Right atrium auricular region (tissue), 2 donors: ENCODE measurements around the gene ZNF500. TPM values are rescaled to one million over a fixed set of nuclear protein-coding genes. Genes with fewer than 3 reads are reported as not detected.

ENCODE experiments used
- DNase-seq: peaks from one replicate; pipeline ENCODE4 v3.0.0-alpha.2; 2019; ENCODE audit warnings: low spot score
- H3K27ac ChIP-seq, 2 donors: fragments of 200-600 bp; sonication (generic); 1 replicate in 1 of 2; 2 replicates in 1 of 2; pipeline ENCODE4 v1.5.1; 2016 to 2019
- H3K27me3 ChIP-seq, 2 donors: fragments of 200-600 bp; sonication (generic); one replicate each; pipeline versions ENCODE4 v1.5.1 to v1.6.0; 2017 to 2019
- H3K36me3 ChIP-seq: fragments of 200-600 bp; sonication (generic); one replicate; pipeline ENCODE4 v1.5.1; 2016
- H3K4me1 ChIP-seq, 2 donors: fragments of 200-600 bp; sonication (generic); one replicate each; pipeline versions ENCODE4 v1.5.1 to v1.6.0; 2017 to 2019
- H3K4me3 ChIP-seq, 2 donors: fragments of 200-600 bp; sonication (generic); 1 replicate in 1 of 2; 2 replicates in 1 of 2; pipeline ENCODE4 v1.5.1; 2017 to 2019; ENCODE audit warnings: mild to moderate bottlenecking in 1 of 2, moderate library complexity in 1 of 2
- H3K9me3 ChIP-seq, 2 donors: fragments of 200-600 bp; sonication (generic); one replicate each; pipeline ENCODE4 v1.5.1; 2019
- total RNA-seq, 2 donors: library from RNA; depleted of rRNA; stranded (reverse); fragments of >200 nt; gene quantifications; one replicate each; pipeline ENCODE4 v1.1.0, GENCODE V29; 2016
- TF ChIP-seq, protein P1 (sequence below), 2 donors: fragments of 200-600 bp; sonication (generic); IDR thresholded peaks; one replicate each; pipeline ENCODE4 v1.5.1; 2019; ENCODE audit warnings: antibody characterized with exemption in 2 of 2

Gene ZNF500
- total RNA-seq, 2 donors from 2014 or later, result 4.3 to 7.5 TPM

DNA sequence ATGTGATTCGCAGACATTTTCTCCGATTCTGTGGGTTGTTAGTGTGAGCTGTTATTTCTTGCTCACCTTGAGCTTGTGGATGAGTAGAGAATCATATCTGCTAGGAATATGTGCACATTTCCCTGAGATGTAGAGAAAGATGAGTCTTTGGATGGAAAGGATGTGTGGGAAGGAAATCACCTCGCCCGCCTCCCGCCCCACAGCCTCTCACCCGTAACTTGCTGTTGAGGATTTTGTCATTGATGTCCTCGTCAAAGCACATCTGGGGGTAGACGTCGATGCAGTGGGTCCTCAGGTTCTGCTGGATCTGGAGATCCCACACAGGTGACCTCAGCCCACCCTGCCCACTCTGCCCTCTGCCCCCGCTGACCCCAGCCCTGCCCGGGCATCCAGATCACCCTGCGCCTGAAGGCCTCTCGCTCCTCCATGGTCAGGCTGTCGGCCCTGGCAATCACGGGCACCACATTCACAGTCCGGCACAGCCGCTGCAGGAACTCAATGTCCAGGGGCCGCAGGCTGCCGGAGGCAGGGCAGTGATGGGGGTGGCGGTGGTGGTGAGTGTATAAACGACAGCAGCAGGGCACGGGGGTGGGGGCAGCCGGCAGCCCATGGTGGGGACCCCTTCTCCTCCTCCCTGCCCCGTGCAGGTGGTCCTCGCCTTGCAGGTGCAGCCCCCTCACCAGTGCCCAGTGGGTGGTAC is 16.4 kb upstream of the ZNF500 start:
- no peaks in the 10 kb centered on the region for H3K36me3 ChIP-seq
- TF ChIP-seq, protein P1, sequence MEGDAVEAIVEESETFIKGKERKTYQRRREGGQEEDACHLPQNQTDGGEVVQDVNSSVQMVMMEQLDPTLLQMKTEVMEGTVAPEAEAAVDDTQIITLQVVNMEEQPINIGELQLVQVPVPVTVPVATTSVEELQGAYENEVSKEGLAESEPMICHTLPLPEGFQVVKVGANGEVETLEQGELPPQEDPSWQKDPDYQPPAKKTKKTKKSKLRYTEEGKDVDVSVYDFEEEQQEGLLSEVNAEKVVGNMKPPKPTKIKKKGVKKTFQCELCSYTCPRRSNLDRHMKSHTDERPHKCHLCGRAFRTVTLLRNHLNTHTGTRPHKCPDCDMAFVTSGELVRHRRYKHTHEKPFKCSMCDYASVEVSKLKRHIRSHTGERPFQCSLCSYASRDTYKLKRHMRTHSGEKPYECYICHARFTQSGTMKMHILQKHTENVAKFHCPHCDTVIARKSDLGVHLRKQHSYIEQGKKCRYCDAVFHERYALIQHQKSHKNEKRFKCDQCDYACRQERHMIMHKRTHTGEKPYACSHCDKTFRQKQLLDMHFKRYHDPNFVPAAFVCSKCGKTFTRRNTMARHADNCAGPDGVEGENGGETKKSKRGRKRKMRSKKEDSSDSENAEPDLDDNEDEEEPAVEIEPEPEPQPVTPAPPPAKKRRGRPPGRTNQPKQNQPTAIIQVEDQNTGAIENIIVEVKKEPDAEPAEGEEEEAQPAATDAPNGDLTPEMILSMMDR (IDR thresholded peaks at IDR 0.05), result no peak
- no peak overlapping the region for H3K27ac ChIP-seq
- H3K4me3 ChIP-seq, result no peak overlapping the region
- no peaks in the 10 kb centered on the region for H3K27me3 ChIP-seq
- no peaks in the 10 kb centered on the region for H3K4me1 ChIP-seq
- DNase-seq, result no peak
- no peaks in the 10 kb centered on the region for H3K9me3 ChIP-seq

DNA sequence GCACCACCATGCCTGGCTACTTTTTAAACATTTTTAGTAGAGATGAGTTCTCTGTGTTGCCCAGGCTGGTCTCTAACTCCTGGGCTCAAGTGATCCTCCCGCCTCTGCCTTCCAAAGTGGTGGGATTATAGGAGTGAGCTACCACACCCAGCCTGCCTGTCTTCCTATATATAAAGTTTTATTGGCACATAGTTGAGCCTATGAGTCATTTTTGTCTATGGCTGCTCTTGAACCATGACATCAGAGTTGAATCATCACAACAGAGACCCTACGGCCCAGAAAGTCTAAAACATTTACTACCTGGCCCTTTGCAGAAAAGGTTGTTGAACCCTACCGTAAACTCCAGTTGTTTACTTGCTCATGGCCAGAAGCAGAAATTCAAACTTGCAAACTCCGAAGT is 13.3 kb upstream of the ZNF500 start:
- Histone ChIP-seq H3K9me3 (no peaks in the 10 kb centered on the region), H3K4me1 (no peaks in the 10 kb centered on the region), H3K36me3 (no peaks in the 10 kb centered on the region), H3K27ac (no peak overlapping the region), H3K4me3 (no peak overlapping the region), H3K27me3 (no peaks in the 10 kb centered on the region)
- TF ChIP-seq, protein P1 (IDR thresholded peaks at IDR 0.05), result no peak
- DNase-seq, result no peak

DNA sequence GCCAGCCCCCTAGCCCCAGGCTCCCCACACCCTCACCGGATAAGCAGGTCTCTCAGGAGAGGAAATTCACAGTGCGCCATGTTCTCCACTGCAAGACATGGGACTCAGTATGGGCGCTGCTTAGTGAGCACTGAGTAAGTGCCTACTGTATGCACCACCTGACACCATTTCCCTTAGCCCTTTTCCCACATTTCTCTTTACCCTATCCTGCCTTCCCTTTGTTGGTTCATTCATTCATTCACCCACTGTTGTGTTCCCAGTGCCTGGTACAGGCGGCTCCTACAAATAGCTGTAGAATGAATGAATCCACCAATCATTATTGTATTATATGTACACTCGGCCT is 11.1 kb upstream of the ZNF500 start:
- no peaks in the 10 kb centered on the region for H3K4me1 ChIP-seq
- H3K27ac ChIP-seq, result no peak overlapping the region
- no peaks in the 10 kb centered on the region for H3K27me3 ChIP-seq
- no peak for DNase-seq
- no peak overlapping the region for H3K4me3 ChIP-seq
- H3K9me3 ChIP-seq, result no peaks in the 10 kb centered on the region
- no peaks in the 10 kb centered on the region for H3K36me3 ChIP-seq
- TF ChIP-seq, protein P1 (IDR thresholded peaks at IDR 0.05), result no peak

DNA sequence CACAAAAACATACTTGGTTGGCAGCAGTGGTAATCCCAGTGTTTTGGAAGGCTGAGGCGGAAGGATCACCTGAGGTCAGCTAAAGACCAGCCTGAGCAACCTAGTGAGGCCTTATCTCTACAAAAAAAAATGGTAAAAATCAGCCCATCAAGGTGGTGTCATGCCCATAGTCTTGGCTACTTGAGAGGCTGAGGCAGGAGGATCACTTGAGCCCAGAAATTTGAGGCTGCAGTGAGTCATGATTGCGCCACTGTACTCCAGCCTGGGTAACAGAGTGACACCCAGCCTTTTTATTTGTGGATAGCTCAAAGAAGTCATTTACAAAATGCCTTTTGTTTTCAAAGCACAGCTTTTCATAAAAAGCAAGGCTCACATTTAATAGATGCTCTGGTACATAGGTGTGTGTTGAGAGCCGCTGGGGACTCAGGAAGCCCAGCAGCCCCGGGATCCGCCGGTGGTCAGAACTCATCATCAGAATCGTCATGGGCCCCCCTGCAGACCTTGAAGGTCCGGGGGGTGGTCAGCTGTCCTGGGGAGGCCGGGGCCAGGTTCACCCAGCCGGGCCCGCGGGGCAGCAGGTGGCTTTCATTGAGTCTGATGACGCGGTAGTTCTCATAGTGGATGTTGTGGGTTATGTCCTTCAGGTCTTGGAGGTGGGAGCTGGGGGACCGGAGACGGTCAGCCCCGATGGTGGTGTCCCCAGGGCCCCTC is 10.5 kb upstream of the ZNF500 start:
- DNase-seq, result no peak
- H3K9me3 ChIP-seq, result no peaks in the 10 kb centered on the region
- TF ChIP-seq, protein P1 (IDR thresholded peaks at IDR 0.05), result no peak
- no peaks in the 10 kb centered on the region for H3K4me1 ChIP-seq
- no peak overlapping the region for H3K4me3 ChIP-seq
- H3K27ac ChIP-seq, result no peak overlapping the region
- H3K36me3 ChIP-seq, result no peaks in the 10 kb centered on the region
- H3K27me3 ChIP-seq, result no peaks in the 10 kb centered on the region

DNA sequence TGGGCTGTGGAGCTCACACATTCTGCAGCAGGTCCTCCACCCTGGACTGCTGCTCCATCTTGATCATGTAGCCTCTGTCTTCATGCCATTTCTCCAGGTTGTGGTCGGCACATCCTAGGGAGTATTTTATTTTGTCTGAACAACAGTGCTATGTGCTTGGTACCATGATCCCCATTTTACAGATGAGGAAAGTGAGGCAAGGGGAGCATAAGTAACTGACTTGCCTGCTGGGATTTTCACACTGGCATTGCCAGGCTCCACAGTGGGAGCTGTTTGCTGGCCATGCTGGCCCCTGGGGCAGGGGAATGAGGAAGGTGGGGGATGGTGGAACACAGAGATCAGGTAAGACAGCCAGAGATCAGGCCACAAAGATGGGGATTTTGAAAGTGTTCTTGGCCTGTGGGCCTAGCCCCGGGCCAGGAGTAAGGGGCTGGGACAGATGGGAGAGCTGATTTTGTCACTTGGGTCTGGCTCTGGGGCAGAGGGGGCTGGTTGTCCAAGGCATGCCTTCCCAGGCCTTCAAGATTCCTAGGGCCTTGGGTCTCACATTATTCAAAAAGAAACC is 9.3 kb upstream of the ZNF500 start:
- H3K9me3 ChIP-seq, result no peaks in the 10 kb centered on the region
- DNase-seq, result no peak
- H3K36me3 ChIP-seq, result no peaks in the 10 kb centered on the region
- no peaks in the 10 kb centered on the region for H3K27me3 ChIP-seq
- no peak overlapping the region for H3K4me3 ChIP-seq
- TF ChIP-seq, protein P1 (IDR thresholded peaks at IDR 0.05), result no peak
- H3K4me1 ChIP-seq, result no peaks in the 10 kb centered on the region
- no peak overlapping the region for H3K27ac ChIP-seq
